ENCODE data around the gene NPIPB2. TPM values are rescaled to one million over a fixed set of nuclear protein-coding genes. Genes with fewer than 3 reads are reported as not detected.

Gene NPIPB2
- total and polyA plus RNA-seq, 2 of the 8 experiments (the other 6 are each of a cell fraction or from before 2014, with no cell fraction given): 7.5 to 8.3 TPM

GRCh38 chr16:11909653-11910545 is 31.9 kb downstream of the NPIPB2 start:
- H4K91ac ChIP-seq (replicated peaks; ENCODE audit: insufficient read length, low read length): no peak overlapping the region
- H3K18ac ChIP-seq (ENCODE audit: extremely low read depth, low read length): no peak overlapping the region
- 89% methylated on average over 18 of the region's 18 CpGs; no CpG with 5 or more reads in 1 of the 2 experiments for WGBS, 2 experiments (ENCODE audit: extremely low coverage in 1 of 2, insufficient coverage in 1 of 2, insufficient read length in 1 of 2, insufficient replicate concordance in 2 of 2, low coverage in 1 of 2, low lambda C conversion rate in 2 of 2, missing lambda C conversion rate in 1 of 2)
- H2BK15ac ChIP-seq (ENCODE audit: low read length): no peak overlapping the region
- no peak overlapping the region for H2BK12ac ChIP-seq (ENCODE audit: low read depth, low read length)
- no peak overlapping the region for H2BK20ac ChIP-seq (ENCODE audit: low read length)
- H3K23me2 ChIP-seq (ENCODE audit: low read depth, low read length): peaks cover 9% of the 10 kb centered on the region
- H3K36me3 ChIP-seq (ENCODE audit: control insufficient read depth in 2 of 4, insufficient read depth in 4 of 4, low read length in 3 of 4): peaks cover 0 to 5% (median 1%) of the 10 kb centered on the region in 4 experiments; a peak in 1 of 8 replicates
- DNase-seq (ENCODE audit: low read depth in 1 of 2, low spot score in 2 of 2): no peak
- no peak overlapping the region for H2BK5ac ChIP-seq (ENCODE audit: low read depth, low read length)
- H4K8ac ChIP-seq (ENCODE audit: extremely low read depth, insufficient read depth, low read length): no peak overlapping the region
- H4K5ac ChIP-seq (ENCODE audit: insufficient read length, low read depth, low read length): no peak overlapping the region
- H3K4me3 ChIP-seq (ENCODE audit: extremely low read depth in 1 of 4, insufficient read depth in 2 of 4, low read depth in 3 of 4, low read length in 4 of 4): no peak overlapping the region
- H2AFZ ChIP-seq (ENCODE audit: low read length): no peak overlapping the region
- no peak overlapping the region for H3K14ac ChIP-seq (ENCODE audit: insufficient read length)
- no peak overlapping the region for H3K27ac ChIP-seq (ENCODE audit: low read depth, low read length)
- H3K79me2 ChIP-seq (ENCODE audit: control insufficient read depth in 1 of 2, insufficient read depth in 2 of 2, low read length in 2 of 2): peaks cover 49 to 97% of the 10 kb centered on the region in 2 experiments
- peaks cover under 1% of the 10 kb centered on the region for H3K79me1 ChIP-seq (ENCODE audit: low read depth, low read length)
- H3K4me1 ChIP-seq (replicated peaks in 1 of 4; ENCODE audit: control insufficient read depth in 3 of 4, insufficient read depth in 4 of 4, low read length in 3 of 4): peaks cover 0 to 7% (median 3%) of the 10 kb centered on the region in 4 experiments; a peak in 2 of 7 replicates
- POLR2A ChIA-PET (ENCODE audit: partially characterized antibody): no interaction called here
- TF ChIP-seq CEBPB (IDR thresholded peaks at IDR 0.05; ENCODE audit: low read depth, low read length) (no peak), SIRT6 (IDR thresholded peaks at IDR 0.05; ENCODE audit: low read length) (no peak), GABPA (IDR thresholded peaks at IDR 0.05; ENCODE audit: borderline replicate concordance, insufficient read depth, low read length) (no peak), KDM1A (IDR thresholded peaks at IDR 0.05; ENCODE audit: borderline replicate concordance, low read length) (no peak), TAF7 (optimal IDR thresholded peaks at IDR 0.05; ENCODE audit: borderline replicate concordance, low read depth, low read length) (no peak), CBX8 (IDR thresholded peaks at IDR 0.05; ENCODE audit: borderline replicate concordance, low read depth, low read length) (no peak)
- TF ChIP-seq, protein P1, sequence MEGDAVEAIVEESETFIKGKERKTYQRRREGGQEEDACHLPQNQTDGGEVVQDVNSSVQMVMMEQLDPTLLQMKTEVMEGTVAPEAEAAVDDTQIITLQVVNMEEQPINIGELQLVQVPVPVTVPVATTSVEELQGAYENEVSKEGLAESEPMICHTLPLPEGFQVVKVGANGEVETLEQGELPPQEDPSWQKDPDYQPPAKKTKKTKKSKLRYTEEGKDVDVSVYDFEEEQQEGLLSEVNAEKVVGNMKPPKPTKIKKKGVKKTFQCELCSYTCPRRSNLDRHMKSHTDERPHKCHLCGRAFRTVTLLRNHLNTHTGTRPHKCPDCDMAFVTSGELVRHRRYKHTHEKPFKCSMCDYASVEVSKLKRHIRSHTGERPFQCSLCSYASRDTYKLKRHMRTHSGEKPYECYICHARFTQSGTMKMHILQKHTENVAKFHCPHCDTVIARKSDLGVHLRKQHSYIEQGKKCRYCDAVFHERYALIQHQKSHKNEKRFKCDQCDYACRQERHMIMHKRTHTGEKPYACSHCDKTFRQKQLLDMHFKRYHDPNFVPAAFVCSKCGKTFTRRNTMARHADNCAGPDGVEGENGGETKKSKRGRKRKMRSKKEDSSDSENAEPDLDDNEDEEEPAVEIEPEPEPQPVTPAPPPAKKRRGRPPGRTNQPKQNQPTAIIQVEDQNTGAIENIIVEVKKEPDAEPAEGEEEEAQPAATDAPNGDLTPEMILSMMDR (IDR thresholded peaks at IDR 0.05; ENCODE audit: control extremely low read depth in 1 of 3, insufficient read depth in 1 of 3, low read depth in 1 of 3, low read length in 3 of 3): no peak
- TF ChIP-seq, protein P2, sequence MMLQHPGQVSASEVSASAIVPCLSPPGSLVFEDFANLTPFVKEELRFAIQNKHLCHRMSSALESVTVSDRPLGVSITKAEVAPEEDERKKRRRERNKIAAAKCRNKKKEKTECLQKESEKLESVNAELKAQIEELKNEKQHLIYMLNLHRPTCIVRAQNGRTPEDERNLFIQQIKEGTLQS (IDR thresholded peaks at IDR 0.05; ENCODE audit: insufficient read depth, low read depth, low read length): no peak
- H2BK120ac ChIP-seq (replicated peaks; ENCODE audit: low read depth, low read length): no peak overlapping the region
- H3K4ac ChIP-seq (replicated peaks; ENCODE audit: insufficient read length, low read depth, low read length): no peak overlapping the region
- H3K27me3 ChIP-seq (replicated peaks in 1 of 4; ENCODE audit: control insufficient read depth in 3 of 4, extremely low read depth in 1 of 4, insufficient read depth in 3 of 4, low read length in 3 of 4): no peaks in the 10 kb centered on the region
- H3K9ac ChIP-seq (replicated peaks in 1 of 4; ENCODE audit: extremely low read depth in 1 of 4, low read depth in 3 of 4, low read length in 3 of 4): no peak overlapping the region
- H2AK5ac ChIP-seq (ENCODE audit: low read depth, low read length): no peak overlapping the region
- no peaks in the 10 kb centered on the region for H3K9me3 ChIP-seq (ENCODE audit: insufficient read depth in 2 of 2, low read depth in 1 of 2, low read length in 1 of 2)
- no peak overlapping the region for H3K23ac ChIP-seq (ENCODE audit: insufficient read length)
- H3K56ac ChIP-seq (replicated peaks; ENCODE audit: insufficient read length, low read depth, low read length): no peak overlapping the region
- CTCF ChIA-PET (ENCODE audit: partially characterized antibody): interaction anchor here (0.6 kb wide), 1 partner anchor 100 kb away, joined by 3 read pairs; no protein-coding TSS in a partner anchor
- no peak for FAIRE-seq
- H4K20me1 ChIP-seq (replicated peaks in 1 of 2; ENCODE audit: control insufficient read depth in 1 of 2, insufficient read depth in 2 of 2, low read length in 2 of 2): peaks cover 22 to 31% of the 10 kb centered on the region in 2 experiments
- no peak overlapping the region for H3K4me2 ChIP-seq (ENCODE audit: insufficient read depth in 1 of 2, low read depth in 2 of 2, low read length in 2 of 2)

All from H1 (cell line).